ENCODE data around the gene TEAD1.
A peak's percentile ranks its signal among the peaks of the same experiment; 100 is the strongest.

TEAD1 gene

GRCh38 chr11:12902791-12903486 lies 228.7 kb downstream of the TEAD1 start:
- no peak for FAIRE-seq
- TF ChIP-seq CTCF (IDR thresholded peaks at IDR 0.05; ENCODE audit: insufficient read depth, missing control alignments) = no peak
- DNase-seq (ENCODE audit: insufficient read length, low spot score) = no peak

DNA sequence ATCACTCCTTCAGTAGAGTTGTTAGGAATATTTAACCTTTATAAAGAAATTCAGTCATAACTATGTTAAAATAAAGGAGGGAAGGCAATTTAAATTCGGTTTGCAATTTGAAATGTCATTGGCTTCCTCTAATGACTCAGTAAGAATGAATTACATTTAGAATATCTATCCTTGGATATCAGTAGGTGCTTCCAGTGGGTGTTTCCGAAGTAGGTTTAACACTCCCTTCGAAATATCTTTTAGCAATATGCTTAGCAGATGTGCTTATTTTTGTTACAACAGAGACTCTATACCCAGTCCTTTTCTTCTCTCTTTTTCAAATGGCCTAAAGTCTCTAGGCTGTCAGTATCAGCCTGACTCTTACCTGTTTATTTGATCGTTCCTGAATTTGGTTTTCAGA lies 231.2 kb downstream of the TEAD1 start:
- FAIRE-seq (no peak), DNase-seq (ENCODE audit: insufficient read length, low spot score) (no peak)
- TF ChIP-seq CTCF (IDR thresholded peaks at IDR 0.05; ENCODE audit: insufficient read depth, missing control alignments) = no peak

GRCh38 chr11:12906501-12906900 lies 232.3 kb downstream of the TEAD1 start:
- no peak for TF ChIP-seq CTCF (IDR thresholded peaks at IDR 0.05; ENCODE audit: insufficient read depth, missing control alignments)
- DNase-seq (ENCODE audit: insufficient read length, low spot score) (no peak), FAIRE-seq (no peak)

DNA sequence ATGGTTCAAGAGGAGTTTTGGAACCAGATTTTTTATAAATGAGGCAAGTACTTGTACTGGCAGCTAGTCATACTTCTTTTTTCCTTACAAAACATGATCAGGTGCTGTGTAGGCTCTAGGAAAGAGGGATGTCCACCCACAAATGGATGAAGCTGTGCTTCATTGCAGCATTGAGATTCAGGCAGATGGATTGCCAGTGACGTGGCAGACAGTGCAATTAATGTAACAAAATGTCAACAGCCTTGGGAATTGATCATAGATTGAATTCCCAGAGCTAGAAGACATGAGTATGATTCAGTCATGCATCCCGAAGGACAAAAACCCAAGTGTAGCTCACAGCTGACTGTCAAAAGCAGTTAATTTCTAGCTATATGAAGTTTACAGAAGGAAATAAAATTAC lies 235.7 kb downstream of the TEAD1 start:
- TF ChIP-seq CTCF (IDR thresholded peaks at IDR 0.05; ENCODE audit: insufficient read depth, missing control alignments) = no peak
- no peak for DNase-seq (ENCODE audit: insufficient read length, low spot score)
- no peak for FAIRE-seq

- DNase-seq (ENCODE audit: insufficient read length, low spot score) = peak; percentile 36
- TF ChIP-seq CTCF (IDR thresholded peaks at IDR 0.05; ENCODE audit: insufficient read depth, missing control alignments) = peak; percentile 77
- no peak for FAIRE-seq
Observed at GRCh38 chr11:12914400-12914912, 240.2 kb downstream of the TEAD1 start.

DNA sequence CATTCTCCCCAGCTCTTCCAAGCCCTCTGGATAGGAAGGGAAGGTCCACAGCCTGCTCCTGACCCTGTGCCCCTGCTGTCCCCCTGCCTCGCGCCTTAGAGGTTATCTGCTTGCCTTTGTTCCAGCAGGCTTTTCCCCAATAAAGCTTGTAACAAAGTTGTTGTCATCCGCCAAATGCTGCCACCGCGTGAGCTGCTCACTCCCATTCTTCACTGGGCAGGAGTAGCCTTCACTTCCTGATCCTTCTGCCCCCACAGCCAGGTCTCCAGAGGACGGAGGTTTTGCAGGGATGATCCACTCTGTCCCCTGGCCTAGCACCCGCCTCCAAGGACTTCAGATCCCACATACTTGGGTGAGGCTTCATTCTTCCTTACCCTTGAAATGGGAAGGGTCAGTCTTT lies 240.9 kb downstream of the TEAD1 start:
- no peak for FAIRE-seq
- no peak for TF ChIP-seq CTCF (IDR thresholded peaks at IDR 0.05; ENCODE audit: insufficient read depth, missing control alignments)

DNA sequence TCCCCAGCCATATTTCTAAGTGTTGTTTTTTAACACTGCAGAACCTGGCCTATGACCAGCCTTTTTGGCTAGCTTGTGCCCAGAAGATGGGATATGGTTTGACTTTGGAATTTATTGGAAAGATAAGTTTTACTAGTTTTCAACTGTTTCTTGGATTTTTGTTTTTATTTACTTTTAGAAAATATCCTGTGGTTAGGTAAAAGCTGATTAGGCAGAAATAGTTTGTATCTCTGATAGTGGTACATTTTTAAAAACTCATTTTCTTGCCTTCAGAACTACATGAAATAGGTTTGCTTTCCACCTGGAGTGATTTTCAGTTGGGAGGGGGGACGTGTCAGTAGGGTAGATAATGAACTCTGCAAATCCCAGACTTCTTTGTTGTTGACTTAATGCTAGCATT lies 243.6 kb downstream of the TEAD1 start:
- FAIRE-seq = no peak
- TF ChIP-seq CTCF (IDR thresholded peaks at IDR 0.05; ENCODE audit: insufficient read depth, missing control alignments) = no peak
- DNase-seq (ENCODE audit: insufficient read length, low spot score) = no peak

More for the DNA sequence above, 240.9 kb downstream of the TEAD1 start:
- DNase-seq (ENCODE audit: insufficient read length, low spot score) = no peak
